Measurements from ENCODE around the gene HLA-DPB1.
"Not testable (repeated sequence)": the region's sequence is repeated elsewhere in the genome, so short reads cannot be mapped to it uniquely, and the experiment has no call there.

Gene HLA-DPB1

GRCh38 chr6:33081098-33081824 is 5.5 kb downstream of the HLA-DPB1 start:
- no peaks in the 10 kb centered on the region for H3K27me3 ChIP-seq (ENCODE audit: insufficient read depth, low read length)

GRCh38 chr6:33082702-33083101 is 6.9 kb downstream of the HLA-DPB1 start:
- H3K79me2 ChIP-seq (ENCODE audit: control insufficient read depth, insufficient read depth, low read length, unreplicated experiment) = peaks cover 3% of the 10 kb centered on the region
- no peak overlapping the region for H2AFZ ChIP-seq (ENCODE audit: low read length, unreplicated experiment)
- H3K27ac ChIP-seq (ENCODE audit: low read depth, low read length) = no peak overlapping the region
- H3K36me3 ChIP-seq (ENCODE audit: insufficient read depth, low read length) = no peaks in the 10 kb centered on the region
- no peak overlapping the region; the same call in 1 of the 2 replicates for H3K4me3 ChIP-seq (ENCODE audit: low read depth, low read length)
- no peaks in the 10 kb centered on the region for H3K4me1 ChIP-seq (ENCODE audit: control insufficient read depth, insufficient read depth, low read length, unreplicated experiment)
- no peaks in the 10 kb centered on the region for H3K27me3 ChIP-seq (ENCODE audit: insufficient read depth, low read length)

More at GRCh38 chr6:33081098-33081824, 5.5 kb downstream of the HLA-DPB1 start:
- Histone ChIP-seq H2AFZ (ENCODE audit: low read length, unreplicated experiment) (peak overlapping the region; percentile 94), H3K4me3 (ENCODE audit: low read depth, low read length) (peak overlapping the region; percentile 77), H3K79me2 (ENCODE audit: control insufficient read depth, insufficient read depth, low read length, unreplicated experiment) (peaks cover 3% of the 10 kb centered on the region), H3K27ac (ENCODE audit: low read depth, low read length) (no peak overlapping the region), H3K36me3 (ENCODE audit: insufficient read depth, low read length) (no peaks in the 10 kb centered on the region), H3K4me1 (ENCODE audit: control insufficient read depth, insufficient read depth, low read length, unreplicated experiment) (no peaks in the 10 kb centered on the region)

GRCh38 chr6:33085627-33086026 is 9.8 kb downstream of the HLA-DPB1 start:
- no peak overlapping the region for H3K4me3 ChIP-seq (ENCODE audit: low read depth, low read length)
- H3K4me1 ChIP-seq (ENCODE audit: control insufficient read depth, insufficient read depth, low read length, unreplicated experiment) = no peaks in the 10 kb centered on the region
- no peaks in the 10 kb centered on the region for H3K36me3 ChIP-seq (ENCODE audit: insufficient read depth, low read length)
- H3K79me2 ChIP-seq (ENCODE audit: control insufficient read depth, insufficient read depth, low read length, unreplicated experiment) = peaks cover 3% of the 10 kb centered on the region
- H3K27ac ChIP-seq (ENCODE audit: low read depth, low read length) = no peak overlapping the region
- H2AFZ ChIP-seq (ENCODE audit: low read length, unreplicated experiment) = no peak overlapping the region
- H3K27me3 ChIP-seq (ENCODE audit: insufficient read depth, low read length) = no peaks in the 10 kb centered on the region

- Histone ChIP-seq H3K36me3 (ENCODE audit: insufficient read depth, low read length) (no peaks in the 10 kb centered on the region), H3K79me2 (ENCODE audit: control insufficient read depth, insufficient read depth, low read length, unreplicated experiment) (no peaks in the 10 kb centered on the region)
Measured at GRCh38 chr6:33088258-33088930, 12.6 kb downstream of the HLA-DPB1 start.

GRCh38 chr6:33088931-33089620 is 13.3 kb downstream of the HLA-DPB1 start:
- H3K36me3 ChIP-seq (ENCODE audit: insufficient read depth, low read length) = no peaks in the 10 kb centered on the region
- H3K79me2 ChIP-seq (ENCODE audit: control insufficient read depth, insufficient read depth, low read length, unreplicated experiment) = no peaks in the 10 kb centered on the region
- H3K27me3 ChIP-seq (ENCODE audit: insufficient read depth, low read length) = peaks cover 2% of the 10 kb centered on the region; the same call in 1 of the 2 replicates
- no peak overlapping the region for H2AFZ ChIP-seq (ENCODE audit: low read length, unreplicated experiment)
- no peak overlapping the region for H3K27ac ChIP-seq (ENCODE audit: low read depth, low read length)
- H3K4me3 ChIP-seq (ENCODE audit: low read depth, low read length) = no peak overlapping the region
- H3K4me1 ChIP-seq (ENCODE audit: control insufficient read depth, insufficient read depth, low read length, unreplicated experiment) = no peaks in the 10 kb centered on the region

More at GRCh38 chr6:33088258-33088930, 12.6 kb downstream of the HLA-DPB1 start:
- Histone ChIP-seq H3K27me3 (ENCODE audit: insufficient read depth, low read length) (peaks cover 2% of the 10 kb centered on the region; the same call in 1 of the 2 replicates), H3K4me1 (ENCODE audit: control insufficient read depth, insufficient read depth, low read length, unreplicated experiment) (no peaks in the 10 kb centered on the region), H2AFZ (ENCODE audit: low read length, unreplicated experiment) (no peak overlapping the region), H3K4me3 (ENCODE audit: low read depth, low read length) (no peak overlapping the region), H3K27ac (ENCODE audit: low read depth, low read length) (no peak overlapping the region)

- H3K27me3 ChIP-seq (ENCODE audit: insufficient read depth, low read length) = peaks cover 22% of the 10 kb centered on the region
- H3K4me1 ChIP-seq (ENCODE audit: control insufficient read depth, insufficient read depth, low read length, unreplicated experiment) = no peaks in the 10 kb centered on the region
- no peak overlapping the region for H3K4me3 ChIP-seq (ENCODE audit: low read depth, low read length)
- no peak overlapping the region for H2AFZ ChIP-seq (ENCODE audit: low read length, unreplicated experiment)
- no peak overlapping the region for H3K27ac ChIP-seq (ENCODE audit: low read depth, low read length)
- H3K79me2 ChIP-seq (ENCODE audit: control insufficient read depth, insufficient read depth, low read length, unreplicated experiment) = no peaks in the 10 kb centered on the region
- no peaks in the 10 kb centered on the region for H3K36me3 ChIP-seq (ENCODE audit: insufficient read depth, low read length)
Measured at GRCh38 chr6:33091957-33092356, 16.2 kb downstream of the HLA-DPB1 start.

GRCh38 chr6:33092385-33092784 is 16.6 kb downstream of the HLA-DPB1 start:
- Histone ChIP-seq H3K4me1 (ENCODE audit: control insufficient read depth, insufficient read depth, low read length, unreplicated experiment) (no peaks in the 10 kb centered on the region), H2AFZ (ENCODE audit: low read length, unreplicated experiment) (no peak overlapping the region), H3K4me3 (ENCODE audit: low read depth, low read length) (no peak overlapping the region), H3K27me3 (ENCODE audit: insufficient read depth, low read length) (peaks cover 26% of the 10 kb centered on the region), H3K36me3 (ENCODE audit: insufficient read depth, low read length) (no peaks in the 10 kb centered on the region), H3K27ac (ENCODE audit: low read depth, low read length) (no peak overlapping the region), H3K79me2 (ENCODE audit: control insufficient read depth, insufficient read depth, low read length, unreplicated experiment) (no peaks in the 10 kb centered on the region)

- no peak overlapping the region for H3K4me3 ChIP-seq (ENCODE audit: low read depth, low read length)
- no peaks in the 10 kb centered on the region for H3K79me2 ChIP-seq (ENCODE audit: control insufficient read depth, insufficient read depth, low read length, unreplicated experiment)
- no peak overlapping the region for H2AFZ ChIP-seq (ENCODE audit: low read length, unreplicated experiment)
- no peaks in the 10 kb centered on the region for H3K36me3 ChIP-seq (ENCODE audit: insufficient read depth, low read length)
- no peaks in the 10 kb centered on the region for H3K4me1 ChIP-seq (ENCODE audit: control insufficient read depth, insufficient read depth, low read length, unreplicated experiment)
- H3K27me3 ChIP-seq (ENCODE audit: insufficient read depth, low read length) = peaks cover 41% of the 10 kb centered on the region
- no peak overlapping the region for H3K27ac ChIP-seq (ENCODE audit: low read depth, low read length)
Measured at GRCh38 chr6:33093855-33094254, 18.1 kb downstream of the HLA-DPB1 start.

GRCh38 chr6:33095681-33096080 is 19.9 kb downstream of the HLA-DPB1 start:
- H3K27me3 ChIP-seq (ENCODE audit: insufficient read depth, low read length) = peaks cover 59% of the 10 kb centered on the region
- no peaks in the 10 kb centered on the region for H3K4me1 ChIP-seq (ENCODE audit: control insufficient read depth, insufficient read depth, low read length, unreplicated experiment)

GRCh38 chr6:33101121-33101737 is 25.4 kb downstream of the HLA-DPB1 start:
- H2AFZ ChIP-seq (ENCODE audit: low read length, unreplicated experiment); H3K4me1 ChIP-seq (ENCODE audit: control insufficient read depth, insufficient read depth, low read length, unreplicated experiment); H3K79me2 ChIP-seq (ENCODE audit: control insufficient read depth, insufficient read depth, low read length, unreplicated experiment); H3K36me3 ChIP-seq (ENCODE audit: insufficient read depth, low read length); H3K27ac ChIP-seq (ENCODE audit: low read depth, low read length); H3K4me3 ChIP-seq (ENCODE audit: low read depth, low read length): not testable (repeated sequence)
- peaks cover 80% of the 10 kb centered on the region for H3K27me3 ChIP-seq (ENCODE audit: insufficient read depth, low read length)

More at GRCh38 chr6:33095681-33096080, 19.9 kb downstream of the HLA-DPB1 start:
- Histone ChIP-seq H3K4me3 (ENCODE audit: low read depth, low read length) (no peak overlapping the region), H3K79me2 (ENCODE audit: control insufficient read depth, insufficient read depth, low read length, unreplicated experiment) (no peaks in the 10 kb centered on the region), H3K27ac (ENCODE audit: low read depth, low read length) (no peak overlapping the region), H2AFZ (ENCODE audit: low read length, unreplicated experiment) (no peak overlapping the region), H3K36me3 (ENCODE audit: insufficient read depth, low read length) (no peaks in the 10 kb centered on the region)

All from ACC112 (cell line).